ENCODE data around the gene RNF121. TPM values are rescaled to one million over a fixed set of nuclear protein-coding genes. Genes with fewer than 3 reads are reported as not detected.
A peak's percentile ranks its signal among the peaks of the same experiment; 100 is the strongest.

RNF121 gene
- total RNA-seq, 1 donor from 2014 or later, result 27.2 TPM

DNA sequence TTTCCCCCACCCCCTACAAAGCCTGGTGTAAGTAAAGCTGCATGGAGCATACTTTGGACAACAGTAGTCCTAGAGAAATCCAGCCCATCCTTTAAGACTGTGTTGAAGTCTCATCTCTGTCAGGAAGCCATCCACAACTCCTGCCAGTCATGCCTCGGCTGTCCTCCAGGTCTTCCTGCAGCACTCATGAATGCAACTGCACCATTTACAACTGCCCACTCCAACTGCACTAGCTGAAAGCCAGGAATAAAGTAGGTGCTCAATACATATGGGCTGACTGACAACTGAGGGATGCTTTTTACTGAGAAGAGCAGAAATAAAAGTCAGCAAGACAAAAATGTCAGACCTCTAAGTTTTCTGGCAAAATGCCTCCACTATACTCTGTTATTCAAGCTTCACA, 97.2 kb downstream of the RNF121 start:
- no peak for DNase-seq (ENCODE audit: low spot score)

DNA sequence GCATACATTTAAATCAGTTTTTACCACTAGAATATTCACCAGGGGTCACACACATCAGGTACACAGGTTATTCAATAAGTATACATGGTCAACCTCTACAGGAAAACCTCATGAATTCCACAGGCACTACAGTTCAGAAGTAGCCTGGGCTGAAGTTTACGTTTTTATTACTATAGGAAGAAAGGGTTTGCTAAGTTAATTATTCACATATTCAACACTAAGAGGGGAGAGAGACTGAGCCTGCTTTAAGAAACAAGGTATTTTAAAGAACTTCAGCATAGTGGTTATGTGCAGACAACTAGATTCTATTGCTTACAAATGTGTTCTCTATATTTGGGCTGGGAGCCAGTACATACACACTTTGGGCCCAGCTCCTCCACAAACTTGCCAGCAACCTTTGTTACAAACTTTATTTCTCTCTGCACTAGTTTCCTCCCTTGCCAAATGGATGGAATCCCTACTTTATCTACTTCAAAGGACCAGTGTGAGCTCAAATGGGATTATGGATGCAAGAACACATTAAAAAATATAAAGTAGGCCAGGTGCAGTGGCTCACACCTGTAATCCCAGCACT, 101.7 kb downstream of the RNF121 start:
- no peak for DNase-seq (ENCODE audit: low spot score)

DNA sequence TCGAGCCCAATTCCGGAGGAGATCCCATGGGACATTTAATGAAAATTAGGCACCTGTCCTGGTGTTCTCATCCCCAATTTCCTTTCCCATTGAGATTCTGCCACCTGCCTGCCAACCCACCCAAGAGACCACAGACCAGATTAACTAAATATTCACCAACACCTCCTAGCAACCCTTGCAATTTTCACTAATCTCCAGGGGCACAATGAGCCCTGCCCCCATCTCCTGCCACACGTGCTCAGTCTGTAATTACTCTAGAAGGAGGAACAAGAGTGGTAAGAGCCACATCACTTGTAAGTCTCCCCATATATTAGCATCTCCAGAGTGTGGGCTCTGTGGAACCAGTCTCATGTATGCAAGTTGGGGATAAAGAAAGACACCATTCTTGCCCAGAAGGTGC, 107.8 kb downstream of the RNF121 start:
- DNase-seq (ENCODE audit: low spot score), result peak; percentile 24

DNA sequence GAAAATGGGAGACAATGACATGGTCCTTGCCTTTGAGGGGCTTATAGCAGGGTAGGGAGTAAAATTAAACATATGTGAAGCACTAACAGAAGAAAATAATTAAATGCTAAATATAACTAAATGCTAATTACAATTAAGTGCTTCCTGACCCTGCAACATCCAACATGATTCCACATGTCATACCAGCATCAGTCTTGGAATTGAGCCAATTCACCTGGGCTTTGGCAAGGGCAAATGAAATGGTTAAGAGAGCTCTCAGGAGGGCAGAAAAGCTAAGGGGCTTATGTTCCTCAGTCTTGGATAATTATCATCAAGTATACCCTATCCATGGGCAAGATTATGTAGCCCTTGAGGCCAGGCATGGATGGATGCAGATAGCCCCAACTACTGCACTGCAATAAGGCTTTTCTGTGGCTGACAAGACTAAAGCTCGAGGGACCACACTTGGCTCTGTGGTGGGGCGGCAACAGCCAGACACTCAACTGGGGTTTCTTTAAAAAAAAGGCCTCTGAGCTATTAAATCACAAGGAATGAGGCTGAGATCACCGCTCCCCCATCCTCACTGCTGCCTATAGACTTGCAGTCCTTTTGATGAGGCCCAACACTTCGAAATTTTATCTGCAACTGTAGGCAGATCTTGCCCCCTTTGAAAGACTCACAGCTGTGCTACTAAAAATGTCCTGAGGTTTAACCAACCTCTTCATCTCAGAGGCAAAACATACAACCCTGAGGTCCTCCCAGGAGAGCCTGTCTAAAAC, 108.9 kb downstream of the RNF121 start:
- DNase-seq (ENCODE audit: low spot score), result peak; percentile 81

DNA sequence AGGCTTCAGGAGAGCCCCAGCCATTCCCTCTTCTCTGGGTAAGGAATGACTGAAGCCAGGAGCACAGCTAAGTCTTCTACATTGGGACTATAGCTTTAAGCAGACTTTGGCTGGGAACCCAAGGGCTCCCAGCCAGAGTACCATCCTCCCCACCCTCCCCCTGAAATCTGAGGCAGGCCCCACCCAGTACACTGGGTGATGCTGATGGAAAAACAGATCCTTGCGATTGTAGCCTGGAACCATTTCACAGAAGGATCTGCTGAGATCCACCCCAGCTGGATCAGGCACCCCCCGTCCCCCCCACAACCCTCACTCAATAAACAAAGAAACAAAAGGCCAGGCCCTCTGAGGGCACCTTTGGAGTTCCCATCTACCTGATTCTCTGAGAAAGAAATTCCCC, 109.6 kb downstream of the RNF121 start:
- DNase-seq (ENCODE audit: low spot score), result peak; percentile 84

DNA sequence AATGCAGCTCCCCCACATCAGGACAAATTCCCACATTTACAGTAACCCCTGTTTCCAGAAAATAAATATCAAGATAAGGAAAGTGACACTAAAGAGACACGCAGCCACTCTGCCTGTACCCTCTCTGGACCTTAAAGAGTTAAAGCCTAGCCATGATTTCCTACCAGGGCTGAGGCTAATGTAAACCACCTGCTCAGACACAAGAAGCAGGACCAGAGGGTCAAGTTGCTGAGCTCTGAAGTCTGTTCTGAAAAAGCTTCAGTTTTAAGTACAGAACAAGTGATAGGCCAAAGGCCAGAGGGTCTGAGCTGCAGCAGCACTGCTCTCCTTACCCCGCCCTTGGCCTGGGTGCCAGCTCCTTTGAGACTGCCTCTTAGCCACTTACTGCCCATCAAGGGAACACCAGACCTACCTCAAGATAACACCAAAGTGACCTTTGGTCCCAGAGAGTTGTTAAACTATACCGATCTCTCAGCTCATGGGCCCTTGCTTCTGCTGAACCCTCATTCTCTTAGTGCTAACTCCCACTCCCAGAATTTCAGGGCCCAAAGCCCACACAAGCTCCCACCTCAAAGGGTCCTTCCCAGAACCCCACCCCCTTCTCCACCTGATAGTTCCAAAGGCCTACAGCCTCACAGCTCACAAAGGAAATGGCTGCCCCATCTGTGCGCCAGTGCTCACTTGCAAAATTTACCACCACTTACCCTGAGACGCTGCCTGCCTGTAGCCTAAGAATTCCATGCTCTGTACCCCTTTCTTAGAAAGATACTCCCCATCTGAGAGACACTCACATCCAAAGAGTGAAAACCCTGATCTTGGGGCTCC, 110.4 kb downstream of the RNF121 start:
- DNase-seq (ENCODE audit: low spot score), result no peak

DNA sequence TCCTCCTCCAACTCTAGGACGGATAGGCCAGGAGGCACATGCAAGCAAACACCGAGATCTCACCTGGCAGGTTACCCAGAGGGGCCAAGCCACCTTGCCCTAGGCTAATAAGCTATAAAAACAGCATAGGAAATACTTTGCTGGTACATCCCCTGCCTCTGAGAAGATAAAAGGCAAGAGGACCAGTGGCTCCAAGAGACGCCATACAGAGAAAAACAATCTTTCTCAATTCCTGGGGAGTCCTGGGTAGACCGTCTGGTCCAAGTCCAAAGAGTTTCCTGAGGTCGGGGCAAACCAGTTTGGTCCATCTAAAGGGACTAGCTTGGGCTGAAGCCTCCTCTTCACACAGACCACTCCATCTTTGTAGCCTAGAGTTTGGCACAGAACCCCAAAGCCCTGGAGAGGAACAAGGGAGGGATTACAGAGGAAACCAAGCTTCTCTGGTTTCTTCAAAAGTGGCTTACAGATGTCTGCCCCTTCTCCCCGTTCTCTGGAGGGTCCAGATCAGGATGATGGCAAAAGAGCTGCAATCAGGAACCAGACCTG, 111.1 kb downstream of the RNF121 start:
- DNase-seq (ENCODE audit: low spot score), result no peak

DNA sequence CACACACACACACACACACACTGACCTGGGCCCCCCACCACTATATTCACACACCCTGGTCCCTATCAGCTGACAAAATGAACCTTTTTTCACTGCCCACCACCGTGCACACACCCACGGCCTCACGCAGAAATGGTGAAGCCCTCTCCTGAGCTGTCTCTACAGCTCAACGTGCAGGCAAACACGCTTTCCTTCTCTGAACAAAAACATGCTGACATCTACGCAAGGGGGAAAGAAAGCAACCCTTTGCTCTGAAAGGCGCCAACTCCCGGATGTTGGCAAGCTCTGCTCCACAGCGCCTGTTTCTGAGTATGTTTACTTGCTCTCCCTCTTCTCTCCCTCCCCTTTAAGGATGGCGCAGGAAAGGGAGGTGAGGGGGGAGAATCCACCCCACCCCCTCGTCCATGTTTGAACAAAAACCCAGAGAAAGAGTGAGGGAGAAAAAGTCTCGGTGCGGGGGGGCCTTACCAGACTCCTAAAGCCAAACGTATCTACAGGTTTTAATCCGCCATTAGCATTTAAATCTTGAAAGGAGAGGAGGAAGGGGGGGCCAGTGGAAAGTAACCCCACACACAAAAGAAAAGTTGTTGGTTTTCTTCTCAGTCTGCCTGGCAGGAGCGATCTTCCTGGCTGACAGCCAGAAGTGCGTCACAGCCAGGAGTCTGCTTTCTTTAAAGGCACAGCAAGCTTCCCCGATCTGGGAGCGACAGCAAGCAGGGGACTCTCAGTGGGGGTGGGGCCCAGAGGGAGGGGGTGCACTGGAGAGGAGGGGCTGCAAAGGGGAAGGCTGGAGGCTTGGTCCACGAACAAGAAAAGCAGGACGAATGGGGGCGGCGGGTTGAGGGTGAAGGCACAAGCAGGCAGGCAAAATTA, 111.9 kb downstream of the RNF121 start:
- peak; percentile 97 for DNase-seq (ENCODE audit: low spot score)

DNA sequence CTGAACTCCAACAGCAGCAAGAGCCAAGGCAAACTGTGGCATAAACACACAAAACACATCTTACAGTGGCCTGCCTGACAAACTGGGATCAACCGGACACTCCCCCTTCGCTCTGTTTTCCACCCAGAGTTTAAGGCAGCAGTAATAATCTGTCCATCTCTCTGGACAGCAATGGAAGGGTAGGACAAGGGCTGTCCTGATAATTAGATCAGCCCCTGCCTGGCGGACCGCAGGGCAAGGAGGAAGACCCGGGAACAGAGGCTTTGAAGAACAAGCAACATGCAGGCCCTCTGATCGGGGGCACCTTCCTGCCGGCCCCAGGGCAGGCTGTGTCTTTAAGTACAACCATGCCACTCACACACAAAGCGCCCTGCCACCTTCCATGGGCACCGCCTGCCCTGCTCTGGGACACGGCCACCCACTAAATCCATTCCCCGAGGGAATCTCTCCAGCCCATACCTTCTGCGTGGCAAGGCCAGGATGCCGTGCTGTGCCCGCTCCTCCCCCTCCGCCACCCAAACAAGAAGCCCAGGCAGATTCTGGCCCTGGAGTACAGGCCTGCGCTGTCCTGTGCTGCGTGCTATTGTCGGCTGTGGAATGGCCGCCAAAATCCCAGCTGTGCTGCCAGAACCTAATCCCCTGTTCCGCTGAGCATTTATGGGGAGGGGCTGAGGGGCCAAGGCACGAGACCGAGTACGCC, 112.7 kb downstream of the RNF121 start:
- DNase-seq (ENCODE audit: low spot score), result no peak

DNA sequence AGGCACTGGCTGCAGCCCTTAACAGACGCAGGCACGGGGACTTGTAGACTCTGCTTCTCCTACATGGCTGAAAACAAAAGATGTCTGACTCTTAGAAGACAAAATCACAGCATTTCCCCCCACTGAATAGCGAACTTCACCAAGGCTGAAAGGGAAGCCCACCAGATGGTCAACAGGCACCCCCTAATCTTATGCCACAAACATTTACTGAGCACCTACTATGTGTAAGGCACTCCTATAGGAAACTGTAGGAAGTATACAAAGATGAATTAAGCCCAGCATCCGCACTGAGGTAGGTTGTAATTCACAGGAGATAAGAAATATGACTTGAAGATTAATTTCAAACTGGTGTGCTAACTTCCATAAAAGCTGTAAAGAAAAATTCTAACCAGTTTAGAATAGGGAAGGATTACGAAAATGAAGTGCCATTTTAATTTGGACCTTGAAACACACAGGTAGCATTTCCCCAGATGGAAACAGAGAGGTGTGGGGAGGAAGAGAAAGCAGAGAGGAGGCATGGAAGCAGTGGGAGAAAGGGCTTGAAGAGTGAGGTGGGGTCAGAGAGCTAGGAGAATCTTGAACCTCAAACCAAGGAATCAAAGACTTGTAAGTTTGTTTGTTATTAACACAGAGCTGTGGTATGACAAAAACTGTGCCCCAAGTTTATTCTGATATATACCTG, 113.4 kb downstream of the RNF121 start:
- DNase-seq (ENCODE audit: low spot score), result no peak

DNA sequence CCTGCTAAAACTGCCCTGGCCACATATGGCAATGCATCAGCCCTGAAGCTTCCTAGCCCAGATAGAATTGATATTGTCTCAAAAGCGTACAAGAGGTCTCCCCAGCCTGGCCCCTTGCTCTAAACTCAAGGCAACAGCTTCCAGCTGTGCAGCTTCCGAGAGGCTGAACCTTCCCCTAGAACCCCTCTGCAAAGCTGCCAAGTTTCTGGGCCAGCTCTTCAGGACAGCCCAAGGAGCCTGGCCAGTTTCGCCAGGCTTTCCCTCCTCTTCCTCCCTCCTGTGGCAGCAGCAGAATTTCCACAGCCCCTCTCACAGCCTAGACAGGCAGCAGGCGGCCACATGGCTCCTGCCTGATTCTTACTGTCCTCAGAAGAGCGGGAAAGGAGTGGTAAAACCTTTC, 117.0 kb downstream of the RNF121 start:
- DNase-seq (ENCODE audit: low spot score), result no peak

Other genes starting within 250 kb of the RNF121 start
- gene DEFB108B, start 95.8 kb upstream of the RNF121 start, total RNA-seq, result not detected
- gene DEFB131B, start 50.6 kb upstream of the RNF121 start, total RNA-seq, result not detected
- gene XNDC1N, start 452 bp upstream of the RNF121 start, total RNA-seq, result 2.9 TPM
- 13.1 TPM for gene IL18BP, start 69.9 kb downstream of the RNF121 start, total RNA-seq
- gene NUMA1, start 151.5 kb downstream of the RNF121 start, total RNA-seq, result 100 TPM
- gene LRRC51, start 151.8 kb downstream of the RNF121 start, total RNA-seq, result 7.0 TPM
- 117 TPM for gene LAMTOR1, start 174.3 kb downstream of the RNF121 start, total RNA-seq
- gene TOMT, start 176.9 kb downstream of the RNF121 start, total RNA-seq, result not detected
- 29.1 TPM for gene ANAPC15, start 183.6 kb downstream of the RNF121 start, total RNA-seq
- gene FOLR3, start 206.7 kb downstream of the RNF121 start, total RNA-seq, result 18.4 TPM

All from mesenteric fat pad (tissue), 1 donor.